ENCODE measurements around the gene NLN.

Gene NLN

GRCh38 chr5:65808818-65809217 is 86.8 kb downstream of the NLN start:
- no peak for DNase-seq (ENCODE audit: low read depth in 2 of 2)

DNA sequence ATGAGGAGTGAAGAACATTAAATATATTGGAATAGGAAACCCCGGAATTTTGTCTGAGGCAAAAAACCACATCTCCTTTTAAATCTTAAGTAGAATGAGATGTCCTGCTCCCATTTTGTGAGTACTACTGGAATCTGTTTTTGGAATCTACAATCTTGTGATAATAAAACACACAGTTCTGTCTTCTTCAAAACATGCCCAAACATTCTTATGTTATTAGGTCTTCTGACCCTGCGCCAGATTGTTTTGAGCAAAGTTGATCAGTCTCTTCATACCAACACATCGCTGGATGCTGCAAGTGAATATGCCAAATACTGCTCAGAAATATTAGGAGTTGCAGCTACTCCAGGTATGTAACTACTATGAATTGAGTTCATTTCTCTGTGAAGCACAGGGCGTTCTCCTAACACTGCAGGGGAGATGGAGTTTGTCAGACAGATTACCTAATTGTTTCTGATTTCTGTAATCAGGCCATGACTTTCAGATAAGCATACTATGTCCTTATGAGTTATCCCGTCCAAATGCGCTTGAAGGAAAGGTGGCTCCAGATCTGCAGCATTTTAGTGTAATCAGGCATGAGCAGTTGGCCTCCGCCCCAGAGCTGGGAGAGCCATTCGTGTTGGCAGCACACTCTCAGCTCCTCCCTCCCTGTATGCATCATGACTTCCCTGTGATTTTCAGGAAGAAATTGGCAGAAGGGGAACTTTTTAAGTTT is 88.0 kb downstream of the NLN start:
- no peak for DNase-seq (ENCODE audit: low read depth in 2 of 2)

- no peak for DNase-seq (ENCODE audit: low read depth in 2 of 2)
Measured at GRCh38 chr5:65811004-65811403, 89.0 kb downstream of the NLN start.

- DNase-seq (ENCODE audit: low read depth in 2 of 2) = no peak
Measured at GRCh38 chr5:65811885-65812284, 89.9 kb downstream of the NLN start.

DNA sequence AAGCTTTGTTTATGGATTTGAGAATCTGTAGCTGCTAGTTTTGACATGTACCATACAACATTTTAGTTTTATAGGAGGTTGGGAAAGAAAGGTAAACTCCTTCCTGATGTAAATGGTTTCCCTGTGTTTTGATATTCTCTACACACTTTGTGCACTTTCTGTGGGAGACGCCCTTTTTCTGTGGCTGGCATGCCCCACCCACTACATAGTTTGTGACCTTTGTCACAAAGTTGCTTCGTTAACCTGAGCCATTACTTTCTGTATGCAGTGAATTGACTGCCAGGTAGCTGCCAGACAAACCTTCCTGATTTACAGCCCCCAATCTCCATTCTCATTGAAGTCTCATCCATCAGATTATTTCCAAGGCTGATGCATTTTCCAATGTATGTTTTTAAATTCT is 90.6 kb downstream of the NLN start:
- no peak for DNase-seq (ENCODE audit: low read depth in 2 of 2)

DNA sequence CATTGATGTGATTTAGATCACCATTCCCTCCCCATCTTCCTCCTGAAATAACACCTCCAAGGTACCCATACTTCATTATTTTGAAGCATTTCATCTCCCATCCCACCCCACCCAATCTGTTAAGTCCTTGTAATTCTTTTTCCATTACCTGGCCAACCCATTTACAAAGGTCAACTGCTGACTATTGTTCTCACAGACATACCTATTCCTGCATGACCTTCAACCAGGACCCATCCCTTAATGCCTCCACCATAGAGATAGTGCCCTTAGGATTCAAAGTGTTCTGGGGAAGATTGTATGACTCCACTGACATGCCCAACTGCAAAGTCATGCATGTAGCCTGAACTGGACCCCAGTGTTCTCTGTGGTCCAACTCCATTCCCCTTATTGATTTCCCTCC is 91.2 kb downstream of the NLN start:
- no peak for DNase-seq (ENCODE audit: low read depth in 2 of 2)

DNA sequence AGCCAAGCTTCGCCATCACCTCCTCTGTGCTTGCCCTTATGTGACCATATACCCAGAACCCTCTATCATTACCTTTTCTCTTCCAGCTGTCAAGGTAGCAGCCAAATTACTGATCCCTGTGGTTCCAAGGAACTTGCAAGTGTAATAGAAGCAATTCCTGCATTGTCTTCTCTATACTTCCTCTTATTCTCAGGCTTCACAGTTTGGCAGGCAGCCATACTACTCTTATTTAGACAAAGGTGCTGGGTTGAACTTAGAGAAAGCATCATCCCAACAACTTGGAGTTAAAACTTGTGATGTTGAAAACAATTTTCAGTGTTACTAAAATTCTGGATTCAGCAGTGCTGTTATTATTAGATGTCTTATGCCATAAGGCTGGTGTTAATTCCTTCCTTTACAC is 93.2 kb downstream of the NLN start:
- DNase-seq (ENCODE audit: low read depth in 2 of 2) = no peak

GRCh38 chr5:65816729-65817128 is 94.7 kb downstream of the NLN start:
- DNase-seq (ENCODE audit: low read depth in 2 of 2) = no peak

DNA sequence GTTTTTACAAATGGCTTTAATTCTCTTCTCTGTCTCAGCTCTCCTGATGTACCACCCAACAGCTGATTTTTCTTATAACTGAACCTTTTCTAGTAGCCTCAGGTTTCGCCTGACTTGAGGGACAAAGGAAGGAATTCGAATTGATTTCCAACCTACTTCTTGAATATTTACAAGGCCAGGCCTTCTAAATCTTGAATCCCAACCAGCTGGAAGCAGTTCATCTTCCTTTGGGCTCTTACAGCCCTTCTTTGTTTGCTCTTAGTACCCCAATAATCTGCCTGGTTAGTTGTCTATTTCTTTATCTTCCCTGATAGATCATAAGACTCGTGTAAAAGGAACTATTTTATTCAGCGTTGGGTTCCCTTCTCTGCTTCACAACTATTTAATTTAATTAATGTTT is 95.9 kb downstream of the NLN start:
- no peak for DNase-seq (ENCODE audit: low read depth in 2 of 2)

- no peak for DNase-seq (ENCODE audit: low read depth in 2 of 2)
Measured at GRCh38 chr5:65818592-65818991, 96.6 kb downstream of the NLN start.

DNA sequence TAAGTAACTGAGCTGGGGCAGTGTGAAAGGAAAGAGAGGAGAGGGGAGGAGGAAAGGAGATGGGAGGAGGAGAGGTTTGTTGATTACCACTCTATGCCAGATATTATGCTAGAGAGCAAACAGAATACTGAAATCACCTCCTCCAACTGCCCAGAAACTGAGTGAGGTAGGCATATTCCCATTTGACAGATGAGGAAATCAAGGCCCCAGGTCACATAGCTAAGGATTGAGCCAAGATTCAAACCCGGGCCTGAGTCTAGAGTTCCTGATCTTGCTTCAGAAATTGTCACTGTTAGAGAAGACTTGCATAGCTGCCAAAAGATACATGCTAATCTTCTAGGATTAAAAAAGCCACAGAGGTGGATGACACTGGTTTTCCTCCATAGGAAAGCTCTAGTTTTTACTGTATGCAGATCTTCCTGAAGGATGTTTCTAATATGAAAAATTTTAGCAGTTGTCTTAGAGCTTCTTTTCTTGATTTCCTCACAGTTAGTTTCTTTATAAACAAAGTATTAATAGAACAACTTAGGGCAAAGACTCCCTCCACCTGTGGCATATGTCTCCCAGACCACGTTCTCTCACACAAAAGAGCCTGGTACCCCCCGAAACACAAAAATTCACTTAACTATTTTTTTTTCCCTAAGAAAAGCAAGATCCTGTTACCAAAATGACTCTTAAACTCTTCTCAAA is 97.4 kb downstream of the NLN start:
- no peak for DNase-seq (ENCODE audit: low read depth in 2 of 2)

GRCh38 chr5:65819905-65820240 is 97.9 kb downstream of the NLN start:
- no peak for DNase-seq (ENCODE audit: low read depth in 2 of 2)

DNA sequence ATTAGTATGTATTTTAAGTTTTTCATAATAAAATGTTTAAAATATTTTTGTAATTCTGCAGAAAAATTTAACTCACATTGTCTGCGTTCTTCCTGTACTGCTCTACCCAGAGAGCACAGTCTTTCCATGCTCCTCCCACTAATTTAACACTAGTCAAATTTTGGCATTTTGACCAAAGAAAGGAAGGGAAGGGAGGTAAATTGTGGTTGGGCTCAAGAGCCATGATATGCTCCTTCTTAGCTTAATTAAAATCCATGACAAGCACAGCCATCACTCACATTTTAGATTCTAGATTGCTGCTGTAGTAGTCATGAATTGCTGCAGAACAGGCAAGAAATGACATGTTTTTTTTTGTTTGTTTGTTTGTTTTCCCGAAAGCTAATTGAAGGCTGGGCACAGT is 98.4 kb downstream of the NLN start:
- no peak for DNase-seq (ENCODE audit: low read depth in 2 of 2)

DNA sequence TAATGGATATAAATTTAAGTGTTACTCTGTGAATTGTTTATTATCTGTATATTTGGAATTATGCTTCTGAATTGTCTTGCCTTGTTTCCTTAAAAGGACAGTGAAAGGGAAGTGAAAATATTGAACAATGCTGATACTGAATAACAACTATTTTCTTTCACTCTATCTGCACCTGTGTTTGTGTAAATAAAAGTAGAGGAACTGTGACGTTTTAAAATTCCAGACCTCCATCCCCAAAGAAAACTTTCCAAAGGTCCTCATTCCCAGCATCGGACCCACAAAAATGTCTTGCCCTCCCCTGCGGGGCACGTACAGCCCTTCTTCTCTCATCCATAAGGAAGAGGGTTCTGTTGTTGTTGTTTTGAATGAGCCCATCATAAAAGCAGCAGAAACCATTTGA is 100.0 kb downstream of the NLN start:
- no peak for DNase-seq (ENCODE audit: low read depth in 2 of 2)

- no peak for DNase-seq (ENCODE audit: low read depth in 2 of 2)
Measured at GRCh38 chr5:65822710-65823109, 100.7 kb downstream of the NLN start.

DNA sequence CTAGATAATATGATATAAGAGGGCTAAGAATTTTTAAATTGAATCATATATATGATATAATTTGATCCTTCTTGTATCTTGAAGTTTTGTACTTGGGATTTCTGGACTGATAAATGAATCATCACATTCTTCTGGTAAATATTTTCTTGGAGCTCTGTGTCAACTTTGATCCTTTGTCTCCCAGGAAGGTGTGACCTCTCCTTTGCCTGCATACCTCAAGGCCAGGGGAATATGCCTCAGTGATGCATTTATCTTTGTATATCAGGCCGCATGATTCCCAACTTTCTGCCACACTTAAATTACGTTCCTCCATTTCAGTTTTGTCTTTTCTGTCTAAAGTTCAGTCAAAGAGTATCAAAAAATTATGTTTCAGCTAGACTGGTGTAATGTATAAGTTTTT is 101.2 kb downstream of the NLN start:
- no peak for DNase-seq (ENCODE audit: low read depth in 2 of 2)

DNA sequence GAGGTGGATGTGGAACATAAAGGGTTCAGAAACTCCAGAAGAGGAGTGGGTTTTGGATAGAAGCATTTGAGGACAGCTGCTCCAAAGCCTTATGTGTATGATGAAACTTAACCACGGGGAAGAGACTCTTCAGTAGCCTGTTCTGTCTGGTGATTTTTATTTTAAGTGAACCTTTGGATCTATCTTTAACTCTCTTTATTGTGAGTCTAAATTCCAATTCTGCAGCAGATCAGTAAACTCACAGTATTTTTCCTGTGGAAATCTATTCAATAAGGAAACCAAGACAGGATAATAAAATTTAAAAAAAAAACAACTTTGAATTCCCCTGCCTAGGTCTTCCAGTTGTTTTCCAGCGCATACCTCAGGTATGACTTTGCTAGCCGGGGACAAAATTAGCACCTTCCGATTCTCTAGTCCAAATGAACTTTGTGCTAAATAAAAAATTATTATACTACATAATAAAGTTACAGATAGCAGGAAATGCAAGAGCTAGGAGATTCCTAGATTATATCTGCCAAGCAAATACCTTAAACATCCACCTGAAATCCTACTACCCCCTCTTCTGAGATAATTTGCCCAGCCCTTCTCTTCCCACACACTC is 101.9 kb downstream of the NLN start:
- DNase-seq (ENCODE audit: low read depth in 2 of 2) = no peak

GRCh38 chr5:65825408-65826328 is 103.7 kb downstream of the NLN start:
- no peak for DNase-seq (ENCODE audit: low read depth in 2 of 2)

- DNase-seq (ENCODE audit: low read depth in 2 of 2) = no peak
Measured at GRCh38 chr5:65828022-65828896, 106.3 kb downstream of the NLN start.

- DNase-seq (ENCODE audit: low read depth in 2 of 2) = no peak
Measured at GRCh38 chr5:65830856-65831255, 108.9 kb downstream of the NLN start.

DNA sequence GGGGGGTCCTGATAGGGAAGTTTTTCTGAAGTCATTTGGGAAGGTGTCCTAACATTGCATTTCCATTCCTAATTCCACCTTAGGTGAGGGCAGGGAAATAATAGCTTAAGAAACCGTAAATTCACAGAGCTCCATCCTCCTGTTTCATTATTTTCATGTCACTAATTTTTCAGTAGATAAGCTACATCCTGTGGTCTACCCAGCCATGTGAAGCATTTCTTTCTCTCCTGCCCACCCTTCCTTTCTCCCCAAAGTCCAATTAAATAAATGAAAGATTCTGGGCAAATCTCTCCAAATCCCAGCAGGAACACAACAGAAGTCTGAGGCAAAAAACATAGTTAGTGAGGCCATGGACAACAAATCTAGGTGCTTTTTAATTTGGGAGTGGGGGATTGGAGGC is 109.3 kb downstream of the NLN start:
- DNase-seq (ENCODE audit: low read depth in 2 of 2) = no peak
